BJ (cell line): Measurements from ENCODE around the gene CTIF. TPM values are rescaled to one million over a fixed set of nuclear protein-coding genes. Genes with fewer than 3 reads are reported as not detected.
"Not testable (repeated sequence)": the region's sequence is repeated elsewhere in the genome, so short reads cannot be mapped to it uniquely, and the experiment has no call there.

Experiments
- CTCF ChIA-PET: fragments of 350-600 bp; formaldehyde crosslinking; extraction: SDS; loops from one replicate; lab custom pipeline; 2021; ENCODE audit warnings: antibody characterized with exemption, inconsistent platforms; lab: Yijun Ruan, JAX
- POLR2A ChIA-PET: fragments of 300-600 bp; sonication (Branson Sonifier 250); formaldehyde crosslinking; extraction: SDS; loops from one replicate; lab custom pipeline; 2021; ENCODE audit warnings: antibody characterized with exemption; lab: Charles Lee
- DNase-seq: peaks from one replicate; pipeline ENCODE4 v3.0.0-alpha.2; 2011; ENCODE audit warnings: low read depth
- H3K27me3 ChIP-seq: 2 replicates; pipeline ENCODE4 v1.6.0; 2011; ENCODE audit warnings: low read length; ENCODE audit not compliant: control insufficient read depth, insufficient read depth
- H3K36me3 ChIP-seq: 2 replicates; pipeline ENCODE4 v1.5.1; 2011; ENCODE audit warnings: low read length; ENCODE audit not compliant: control insufficient read depth, insufficient read depth
- H3K4me3 ChIP-seq: 2 replicates; pipeline ENCODE4 v1.5.1; 2011; ENCODE audit warnings: low read depth, mild to moderate bottlenecking, control low read depth, low read length
- polyA plus RNA-seq: library from polyadenylated mRNA; depleted of rRNA; stranded (reverse); fragments of >200 nt; gene quantifications from 2 replicates; pipeline ENCODE4 v1.2.3, GENCODE V29; 2011
- TF ChIP-seq, protein P1 (sequence below): IDR thresholded peaks from 2 replicates; pipeline ENCODE4 v1.5.1; 2011; ENCODE audit warnings: low read depth, mild to moderate bottlenecking, control low read depth, inconsistent platforms, low read length, moderate library complexity; ENCODE audit not compliant: insufficient read depth

Gene CTIF
- polyA plus RNA-seq, 1 experiment, result 105 TPM

DNA sequence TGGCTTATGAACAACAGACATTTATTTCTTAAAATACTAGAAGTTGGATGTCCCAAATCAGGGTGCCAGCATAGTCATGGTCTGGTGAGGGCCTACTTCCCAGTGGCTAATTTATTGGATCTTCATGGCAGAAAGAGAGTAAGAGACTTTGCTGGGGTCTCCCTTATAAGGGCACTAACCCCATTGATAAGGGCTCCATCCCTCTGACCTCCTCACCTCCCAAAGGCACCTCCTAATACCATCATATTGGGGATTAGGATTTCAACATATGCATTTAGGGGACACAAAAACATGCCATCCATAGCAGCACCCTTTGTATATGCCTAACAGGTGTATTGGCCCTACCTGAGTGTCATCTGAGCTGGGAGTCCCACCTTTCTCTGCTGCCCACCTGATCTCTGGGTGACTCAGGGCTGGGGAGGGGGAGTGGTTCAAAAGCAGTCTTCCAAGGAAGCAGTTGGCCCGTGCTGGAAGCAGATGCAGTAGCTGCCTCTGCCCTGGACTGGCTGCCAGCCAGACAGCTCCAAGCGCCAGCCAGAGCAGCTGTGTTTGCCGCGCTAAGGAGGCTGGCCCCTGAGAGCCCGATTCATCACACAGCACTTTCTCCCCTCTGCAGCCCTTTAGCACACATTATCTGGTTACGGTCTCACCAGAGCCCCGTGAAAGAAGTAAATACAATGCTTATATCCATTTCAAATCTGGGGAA is 327.4 kb downstream of the CTIF start:
- H3K27me3 ChIP-seq, result no peaks in the 10 kb centered on the region
- DNase-seq, result no peak
- ChIA-PET POLR2A (no interaction called here), CTCF (interaction anchor here (0.6 to 0.9 kb wide), 2 partner anchors 89 to 101 kb away, joined by 3 read pairs; no protein-coding TSS in a partner anchor)
- TF ChIP-seq, protein P1, sequence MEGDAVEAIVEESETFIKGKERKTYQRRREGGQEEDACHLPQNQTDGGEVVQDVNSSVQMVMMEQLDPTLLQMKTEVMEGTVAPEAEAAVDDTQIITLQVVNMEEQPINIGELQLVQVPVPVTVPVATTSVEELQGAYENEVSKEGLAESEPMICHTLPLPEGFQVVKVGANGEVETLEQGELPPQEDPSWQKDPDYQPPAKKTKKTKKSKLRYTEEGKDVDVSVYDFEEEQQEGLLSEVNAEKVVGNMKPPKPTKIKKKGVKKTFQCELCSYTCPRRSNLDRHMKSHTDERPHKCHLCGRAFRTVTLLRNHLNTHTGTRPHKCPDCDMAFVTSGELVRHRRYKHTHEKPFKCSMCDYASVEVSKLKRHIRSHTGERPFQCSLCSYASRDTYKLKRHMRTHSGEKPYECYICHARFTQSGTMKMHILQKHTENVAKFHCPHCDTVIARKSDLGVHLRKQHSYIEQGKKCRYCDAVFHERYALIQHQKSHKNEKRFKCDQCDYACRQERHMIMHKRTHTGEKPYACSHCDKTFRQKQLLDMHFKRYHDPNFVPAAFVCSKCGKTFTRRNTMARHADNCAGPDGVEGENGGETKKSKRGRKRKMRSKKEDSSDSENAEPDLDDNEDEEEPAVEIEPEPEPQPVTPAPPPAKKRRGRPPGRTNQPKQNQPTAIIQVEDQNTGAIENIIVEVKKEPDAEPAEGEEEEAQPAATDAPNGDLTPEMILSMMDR, result no peak
- no peak overlapping the region for H3K4me3 ChIP-seq
- H3K36me3 ChIP-seq, result peaks cover 9% of the 10 kb centered on the region

DNA sequence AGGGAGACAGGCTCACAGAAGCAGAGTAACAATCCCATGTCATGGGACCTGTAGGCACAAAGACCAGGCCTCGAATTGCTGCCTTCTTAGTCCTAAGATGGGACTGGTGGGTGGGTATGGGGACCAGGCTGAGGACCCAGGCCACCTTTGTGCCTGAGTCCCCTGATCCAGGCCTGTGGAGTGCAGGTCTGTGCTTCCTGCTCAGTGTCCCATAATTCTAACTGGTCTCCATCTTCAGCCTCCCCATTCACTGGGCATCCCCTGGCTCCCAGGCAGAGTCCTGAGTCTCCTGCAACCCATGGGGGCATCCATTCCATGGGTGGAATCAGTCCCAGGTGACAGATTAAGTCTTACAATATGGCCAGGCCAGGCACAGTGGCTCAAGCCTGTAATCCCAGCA is 328.0 kb downstream of the CTIF start:
- H3K27me3 ChIP-seq, result no peaks in the 10 kb centered on the region
- no peak for DNase-seq
- ChIA-PET POLR2A (no interaction called here), CTCF (interaction anchor here (0.9 kb wide), 1 partner anchor 90 kb away, joined by 3 read pairs; no protein-coding TSS in a partner anchor)
- H3K36me3 ChIP-seq, result peaks cover 5% of the 10 kb centered on the region
- no peak overlapping the region for H3K4me3 ChIP-seq
- TF ChIP-seq, protein P1, result no peak

DNA sequence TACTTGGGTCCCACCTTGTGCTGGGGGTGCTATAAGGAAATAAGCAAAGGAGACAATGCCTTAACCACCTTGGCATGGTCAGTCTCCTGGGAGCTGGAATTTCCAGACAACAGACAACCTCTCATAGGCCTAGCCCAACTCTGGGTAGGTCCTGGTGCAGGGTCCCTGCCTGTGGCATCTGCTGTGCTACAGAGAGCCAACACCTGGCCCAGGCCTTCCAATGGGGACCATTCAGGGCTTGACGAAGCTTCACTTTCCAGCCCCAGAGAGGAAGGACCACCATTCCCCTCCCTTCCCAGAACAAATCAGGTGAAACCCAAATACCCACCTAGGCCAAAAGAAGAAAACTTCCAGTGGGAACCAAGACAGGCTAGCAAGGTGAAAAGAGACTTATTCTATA is 329.1 kb downstream of the CTIF start:
- DNase-seq, result no peak
- ChIA-PET CTCF (no interaction called here), POLR2A (no interaction called here)
- Histone ChIP-seq H3K4me3 (no peak overlapping the region), H3K27me3 (no peaks in the 10 kb centered on the region), H3K36me3 (peaks cover 3% of the 10 kb centered on the region; the same call in 1 of the 2 replicates)
- TF ChIP-seq, protein P1, result no peak

DNA sequence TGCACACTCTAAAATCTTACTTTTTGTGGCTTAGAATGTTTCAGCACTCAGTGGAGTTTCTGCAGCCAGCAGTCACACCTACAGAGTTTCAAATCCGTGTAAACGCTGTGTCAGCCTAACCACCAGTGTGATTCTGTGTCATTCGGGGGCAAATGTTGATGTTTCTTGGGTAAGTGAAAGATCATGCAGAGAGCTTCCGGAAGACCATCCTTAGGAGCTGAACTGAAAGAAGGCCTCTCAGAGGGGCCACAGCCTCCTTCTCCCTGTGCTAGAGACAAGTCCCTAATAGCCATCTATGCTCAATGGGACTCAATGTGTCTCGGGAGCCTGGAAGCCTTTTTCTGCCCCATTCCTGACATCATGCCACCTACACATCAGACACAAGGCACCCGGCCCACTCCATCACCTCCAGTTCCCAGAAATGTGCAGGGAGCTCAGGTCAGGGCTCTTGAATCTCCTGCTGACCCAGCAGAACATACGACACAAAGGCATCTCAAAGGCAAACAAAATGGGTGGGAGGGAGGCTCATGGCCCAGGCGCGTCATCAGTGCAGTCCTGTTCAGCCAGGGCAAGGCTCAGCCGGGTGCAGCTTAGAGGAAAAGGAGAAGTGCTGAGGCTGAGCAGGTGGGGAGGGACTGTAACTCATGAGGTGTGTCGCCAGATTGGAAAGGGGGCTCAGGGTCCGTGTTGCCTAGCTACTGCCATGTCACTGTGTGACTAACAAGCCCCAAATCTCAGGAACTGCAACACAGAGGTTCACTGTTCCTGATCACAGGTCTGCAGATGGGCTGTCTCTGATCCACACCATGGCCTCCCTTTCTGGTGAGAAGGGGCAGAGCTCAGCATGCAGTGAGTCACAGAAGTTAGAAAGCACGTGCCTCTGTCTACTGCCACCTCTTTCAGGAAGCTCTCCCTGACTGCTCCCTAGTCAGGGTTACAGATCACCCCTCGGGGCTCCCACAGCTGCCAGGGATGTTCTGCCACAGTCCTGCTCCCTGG is 329.9 kb downstream of the CTIF start:
- ChIA-PET CTCF (no interaction called here), POLR2A (no interaction called here)
- no peaks in the 10 kb centered on the region for H3K27me3 ChIP-seq
- H3K36me3 ChIP-seq, result no peaks in the 10 kb centered on the region; the same call in 1 of the 2 replicates
- TF ChIP-seq, protein P1, result no peak
- H3K4me3 ChIP-seq, result no peak overlapping the region
- no peak for DNase-seq

DNA sequence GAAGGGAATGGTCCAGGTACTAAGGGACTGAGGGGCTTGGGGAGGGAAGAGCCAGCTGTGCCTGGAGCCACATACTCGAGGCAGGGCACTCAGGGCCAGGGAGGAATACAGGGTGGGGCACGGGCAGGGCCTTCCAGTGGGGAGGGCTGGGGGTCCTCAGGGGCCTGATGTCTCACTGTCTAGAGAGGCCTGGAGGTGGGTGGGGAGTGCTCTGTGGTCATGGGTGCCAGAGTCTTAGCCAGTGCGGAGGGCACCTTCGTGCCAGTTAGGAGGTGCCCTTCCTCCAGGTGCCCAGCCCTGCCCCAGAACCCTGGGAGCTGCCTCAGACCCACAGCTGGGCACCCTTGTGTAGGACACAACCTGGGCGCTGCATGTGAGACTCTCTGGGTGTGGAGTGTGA is 330.8 kb downstream of the CTIF start:
- H3K27me3 ChIP-seq, result no peaks in the 10 kb centered on the region
- no peak for DNase-seq
- TF ChIP-seq, protein P1, result no peak
- H3K4me3 ChIP-seq, result no peak overlapping the region
- ChIA-PET POLR2A (no interaction called here), CTCF (no interaction called here)
- H3K36me3 ChIP-seq, result no peaks in the 10 kb centered on the region

DNA sequence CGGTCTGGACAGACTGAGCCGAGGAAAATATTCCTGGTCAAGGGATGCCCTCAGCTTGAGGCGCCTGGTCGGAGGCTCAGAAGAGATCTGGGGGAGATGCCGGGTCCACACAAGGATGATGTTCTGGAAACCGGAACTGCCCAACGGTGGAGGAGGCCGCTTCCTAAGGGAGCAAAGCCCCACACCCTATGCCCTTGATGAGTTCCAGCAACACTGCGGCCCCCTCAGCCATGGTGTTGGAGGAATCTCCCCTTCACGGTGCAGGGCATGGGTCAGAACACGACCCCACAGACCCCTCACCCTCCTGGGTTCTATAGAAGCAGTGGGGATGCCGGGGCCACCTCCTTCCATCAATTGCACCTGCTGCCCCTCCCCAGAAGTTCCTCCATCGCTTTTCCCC is 332.1 kb downstream of the CTIF start:
- H3K36me3 ChIP-seq, H3K27me3 ChIP-seq, DNase-seq, POLR2A ChIA-PET, H3K4me3 ChIP-seq: not testable (repeated sequence)
- CTCF ChIA-PET, result interaction anchor here (0.6 kb wide), 1 partner anchor 335 kb away, joined by 3 read pairs; no protein-coding TSS in a partner anchor
